ENCODE results near the gene RFESD. TPM values are rescaled to one million over a fixed set of nuclear protein-coding genes. Genes with fewer than 3 reads are reported as not detected.
A peak's percentile ranks its signal among the peaks of the same experiment; 100 is the strongest.
"Not testable (repeated sequence)": the region's sequence is repeated elsewhere in the genome, so short reads cannot be mapped to it uniquely, and the experiment has no call there.

Gene RFESD
- total and polyA plus RNA-seq, 7 experiments from 2014 or later: 2.2 to 21.2 (median 8.8) TPM

DNA sequence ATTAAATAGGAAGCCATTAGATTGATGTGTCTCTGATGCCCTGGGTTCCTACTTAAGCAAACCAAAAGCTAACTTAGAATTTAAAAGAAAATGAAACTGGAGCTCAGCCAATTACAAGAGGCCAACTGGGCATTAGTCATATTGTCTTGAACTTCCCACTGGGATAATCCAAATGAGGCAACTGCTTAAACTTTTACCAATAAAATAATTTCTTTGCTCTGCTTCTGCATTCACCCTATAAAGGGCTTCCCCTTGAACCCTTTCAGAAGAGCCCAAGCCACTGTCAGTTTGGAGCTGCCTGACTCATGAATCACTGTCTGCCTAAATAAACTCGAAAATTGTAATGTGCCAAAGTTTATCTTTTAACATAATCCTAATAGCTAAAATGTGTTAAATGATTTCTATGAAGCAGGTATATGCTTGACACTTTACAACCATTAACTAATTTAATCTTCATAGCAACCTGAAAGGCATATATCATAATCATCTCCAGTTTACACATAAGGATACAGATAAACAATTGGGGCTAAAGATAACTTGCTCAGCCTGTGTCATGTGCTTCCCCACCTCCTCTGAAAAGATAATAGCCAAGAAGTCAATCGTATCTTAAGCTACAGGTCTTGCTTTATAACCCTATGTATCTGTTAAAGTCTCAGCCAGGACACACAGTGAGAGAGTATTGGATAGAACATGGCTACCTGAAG, 15.2 kb upstream of the RFESD start:
- H3K9me3 Mint-ChIP-seq: peaks cover 0 to 16% (median 2%) of the 10 kb centered on the region in 11 donors
- Histone ChIP-seq H3K27me3 (ENCODE audit: control insufficient read depth in 2 of 2, insufficient read depth in 2 of 2, low read length in 2 of 2) (no peaks in the 10 kb centered on the region), H3K4me3 (ENCODE audit: low read length) (no peak overlapping the region), H3K9me3 (ENCODE audit: control insufficient read depth in 2 of 3, low read length in 3 of 3) (no peaks in the 10 kb centered on the region), H3K36me3 (ENCODE audit: control insufficient read depth in 2 of 3, insufficient read depth in 3 of 3, low read length in 3 of 3) (no peaks in the 10 kb centered on the region), H3K27ac (ENCODE audit: low read depth, low read length) (peak overlapping the region; percentile 65), H3K4me1 (ENCODE audit: control insufficient read depth in 2 of 2, insufficient read depth in 2 of 2, low read length in 2 of 2) (peaks cover 6 to 24% of the 10 kb centered on the region in 2 donors)
- ATAC-seq: no peak
- peak overlapping the region in 9 of 10 donors; percentile 21 to 79 (median 60) for H3K4me3 Mint-ChIP-seq
- POLR2A ChIA-PET: interaction anchor here (1.0 to 2.4 kb wide), 9 partner anchors 9 to 177 kb away, joined by 3 to 69 read pairs (median 8); partner anchors contain the start of genes ARSK, RFESD and SKIC3
- peaks cover 15 to 52% (median 35%) of the 10 kb centered on the region in 7 donors for H3K4me1 Mint-ChIP-seq
- CTCF ChIA-PET: interaction anchor here (0.6 to 2.1 kb wide), 7 partner anchors 9 to 215 kb away, joined by 3 to 14 read pairs (median 9); partner anchors contain the start of genes ARSK, RFESD and SKIC3
- intact Hi-C loops (cut with micrococcal nuclease): loop anchor here in 1 of 2 donors (10.0 kb wide), 1 partner anchor 1517 kb away; a partner anchor contains a TSS
- peak overlapping the region; percentile 90 to 99 (median 94) for H3K27ac Mint-ChIP-seq
- H3K36me3 Mint-ChIP-seq: peaks cover 0 to 24% (median 0%) of the 10 kb centered on the region in 5 donors
- H3K27me3 Mint-ChIP-seq: peaks cover 0 to 9% (median 0%) of the 10 kb centered on the region in 5 donors
- DNase-seq: no peak

DNA sequence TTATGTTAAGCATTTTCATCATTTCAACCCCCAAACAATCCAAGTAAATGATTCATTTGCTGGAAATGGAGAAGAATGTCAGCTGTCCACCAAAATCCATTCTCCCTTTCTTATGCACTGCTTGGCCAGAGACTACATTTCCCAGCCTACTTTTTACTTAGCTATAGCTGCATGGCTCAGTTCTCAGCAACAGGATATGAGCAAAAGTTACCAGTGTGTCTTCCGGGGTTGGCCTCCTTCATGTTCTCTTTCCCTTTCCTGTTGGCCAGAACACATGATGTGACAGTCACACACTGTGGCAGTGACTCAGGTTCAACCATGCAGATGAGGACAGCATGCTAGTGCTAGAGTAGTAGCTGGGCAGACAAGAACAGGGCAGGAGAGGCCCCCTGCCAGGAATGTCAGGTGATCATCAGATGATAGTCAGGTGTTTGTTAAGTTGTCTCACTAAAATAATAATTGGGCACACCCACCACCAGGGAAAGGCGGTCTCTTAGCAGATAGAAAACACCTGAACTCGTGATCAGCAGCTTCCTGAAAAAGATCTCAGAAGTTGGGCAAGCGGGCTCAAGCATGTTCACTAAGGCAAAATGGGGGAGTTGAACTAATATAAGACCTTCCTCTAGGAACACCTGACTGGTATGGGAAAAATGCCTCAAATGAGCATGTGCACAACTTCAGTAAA, 14.4 kb upstream of the RFESD start:
- H3K36me3 ChIP-seq (ENCODE audit: control insufficient read depth in 2 of 3, insufficient read depth in 3 of 3, low read length in 3 of 3): no peaks in the 10 kb centered on the region
- DNase-seq: peak; percentile 27 to 86 (median 79)
- H3K9me3 ChIP-seq (ENCODE audit: control insufficient read depth in 2 of 3, low read length in 3 of 3): no peaks in the 10 kb centered on the region
- peak; percentile 98 for ATAC-seq
- Mint-ChIP-seq H3K36me3 (peaks cover 0 to 24% (median 0%) of the 10 kb centered on the region in 5 donors), H3K9me3 (peaks cover 0 to 16% (median 2%) of the 10 kb centered on the region in 11 donors), H3K27me3 (peaks cover 0 to 10% (median 0%) of the 10 kb centered on the region in 5 donors), H3K27ac (peak overlapping the region; percentile 90 to 99 (median 94)), H3K4me1 (peaks cover 15 to 52% (median 35%) of the 10 kb centered on the region in 7 donors), H3K4me3 (peak overlapping the region; percentile 21 to 79 (median 69))
- H3K4me3 ChIP-seq (ENCODE audit: low read length): peak overlapping the region; percentile 8
- peaks cover 6 to 24% of the 10 kb centered on the region in 2 donors for H3K4me1 ChIP-seq (ENCODE audit: control insufficient read depth in 2 of 2, insufficient read depth in 2 of 2, low read length in 2 of 2)
- POLR2A ChIA-PET: interaction anchor here (1.0 to 2.4 kb wide), 8 partner anchors 9 to 176 kb away, joined by 3 to 69 read pairs (median 9); partner anchors contain the start of genes ARSK, RFESD and SKIC3
- intact Hi-C loops (cut with micrococcal nuclease): loop anchor here (1.0 to 10.0 kb wide), 6 partner anchors 10 to 1517 kb away; partner anchors contain the start of genes RFESD (in 2 of the 2), ARSK (in 1 of the 2), LNPEP (in 1 of the 2) and SKIC3 (in 1 of the 2)
- H3K27me3 ChIP-seq (ENCODE audit: control insufficient read depth in 2 of 2, insufficient read depth in 2 of 2, low read length in 2 of 2): no peaks in the 10 kb centered on the region
- CTCF ChIA-PET: interaction anchor here (0.6 to 2.1 kb wide), 7 partner anchors 9 to 215 kb away, joined by 3 to 14 read pairs (median 9); partner anchors contain the start of genes ARSK, RFESD and SKIC3
- peak overlapping the region; percentile 65 for H3K27ac ChIP-seq (ENCODE audit: low read depth, low read length)

GRCh38 chr5:95632942-95633341, 13.6 kb upstream of the RFESD start:
- H3K27me3 Mint-ChIP-seq: peaks cover 0 to 10% (median 0%) of the 10 kb centered on the region in 5 donors
- DNase-seq; H3K36me3 ChIP-seq (ENCODE audit: control insufficient read depth in 2 of 3, insufficient read depth in 3 of 3, low read length in 3 of 3); H3K4me3 ChIP-seq (ENCODE audit: low read length); ATAC-seq; H3K27ac ChIP-seq (ENCODE audit: low read depth, low read length); H3K9me3 ChIP-seq (ENCODE audit: control insufficient read depth in 2 of 3, low read length in 3 of 3); H3K27me3 ChIP-seq (ENCODE audit: control insufficient read depth in 2 of 2, insufficient read depth in 2 of 2, low read length in 2 of 2): not testable (repeated sequence)
- CTCF ChIA-PET: interaction anchor here (1.7 to 2.1 kb wide), 3 partner anchors 10 to 78 kb away, joined by 8 to 12 read pairs (median 9); partner anchors contain the start of genes ARSK and SKIC3
- peak overlapping the region in 1 of 10 donors; percentile 68 for H3K4me3 Mint-ChIP-seq
- peak overlapping the region in 6 of 9 donors; percentile 38 to 96 (median 94) for H3K27ac Mint-ChIP-seq
- peaks cover 0 to 24% (median 0%) of the 10 kb centered on the region in 5 donors for H3K36me3 Mint-ChIP-seq
- H3K4me1 Mint-ChIP-seq: peaks cover 15 to 52% (median 35%) of the 10 kb centered on the region in 7 donors
- intact Hi-C loops (cut with micrococcal nuclease): loop anchor here (1.0 to 10.0 kb wide), 6 partner anchors 11 to 1518 kb away; partner anchors contain the start of genes RFESD (in 2 of the 2), ARSK (in 1 of the 2), LNPEP (in 1 of the 2) and SKIC3 (in 1 of the 2)
- peaks cover 0 to 16% (median 2%) of the 10 kb centered on the region in 11 donors for H3K9me3 Mint-ChIP-seq
- POLR2A ChIA-PET: interaction anchor here (2.3 to 2.4 kb wide), 2 partner anchors 11 to 12 kb away, joined by 10 to 69 read pairs; no protein-coding TSS in a partner anchor
- peaks cover 6 to 24% of the 10 kb centered on the region in 2 donors for H3K4me1 ChIP-seq (ENCODE audit: control insufficient read depth in 2 of 2, insufficient read depth in 2 of 2, low read length in 2 of 2)

DNA sequence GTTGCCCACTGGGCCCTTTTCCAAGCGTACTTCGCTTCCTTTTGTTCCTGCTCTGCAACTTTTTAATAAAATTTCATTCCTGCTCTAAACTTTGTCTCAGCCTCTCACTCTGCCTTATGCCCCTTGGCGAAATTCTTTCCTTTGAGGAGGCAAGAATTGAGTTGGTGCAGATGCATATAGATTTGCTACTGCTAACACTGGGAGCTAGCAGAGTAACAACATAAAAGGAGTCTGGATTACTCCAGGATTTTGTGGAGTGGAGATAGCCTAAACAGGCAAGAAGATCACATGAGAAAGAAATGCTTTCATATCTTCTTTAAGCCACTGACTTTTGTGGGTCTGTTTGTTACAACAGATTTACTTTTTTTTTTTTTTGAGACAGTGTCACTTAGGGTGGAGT, 12.9 kb upstream of the RFESD start:
- POLR2A ChIA-PET: interaction anchor here (0.8 to 1.0 kb wide), 2 partner anchors 13 to 79 kb away, joined by 3 read pairs; partner anchors contain the start of genes ARSK, RFESD and SKIC3
- no peak overlapping the region for H3K4me3 ChIP-seq (ENCODE audit: low read length)
- H3K27me3 ChIP-seq (ENCODE audit: control insufficient read depth in 2 of 2, insufficient read depth in 2 of 2, low read length in 2 of 2): no peaks in the 10 kb centered on the region
- peak overlapping the region in 8 of 9 donors; percentile 31 to 85 (median 56) for H3K27ac Mint-ChIP-seq
- DNase-seq: no peak
- H3K27me3 Mint-ChIP-seq: peaks cover 0 to 17% (median 0%) of the 10 kb centered on the region in 5 donors
- H3K27ac ChIP-seq (ENCODE audit: low read depth, low read length): no peak overlapping the region
- H3K4me3 Mint-ChIP-seq: peak overlapping the region in 3 of 10 donors; percentile 15 to 52 (median 47)
- CTCF ChIA-PET: no interaction called here
- peaks cover 6 to 24% of the 10 kb centered on the region in 2 donors for H3K4me1 ChIP-seq (ENCODE audit: control insufficient read depth in 2 of 2, insufficient read depth in 2 of 2, low read length in 2 of 2)
- no peaks in the 10 kb centered on the region for H3K36me3 ChIP-seq (ENCODE audit: control insufficient read depth in 2 of 3, insufficient read depth in 3 of 3, low read length in 3 of 3)
- peaks cover 15 to 52% (median 35%) of the 10 kb centered on the region in 7 donors for H3K4me1 Mint-ChIP-seq
- H3K9me3 Mint-ChIP-seq: peaks cover 0 to 16% (median 2%) of the 10 kb centered on the region in 11 donors
- H3K9me3 ChIP-seq (ENCODE audit: control insufficient read depth in 2 of 3, low read length in 3 of 3): no peaks in the 10 kb centered on the region
- intact Hi-C loops (cut with micrococcal nuclease): loop anchor here (2.0 to 10.0 kb wide), 2 partner anchors 1303 to 1519 kb away; partner anchors contain the start of gene LNPEP (in 1 of the 2)
- peaks cover 0 to 21% (median 0%) of the 10 kb centered on the region in 5 donors for H3K36me3 Mint-ChIP-seq
- ATAC-seq: no peak

GRCh38 chr5:95634081-95634480, 12.5 kb upstream of the RFESD start:
- H3K4me3 Mint-ChIP-seq: no peak overlapping the region
- peaks cover 6 to 24% of the 10 kb centered on the region in 2 donors for H3K4me1 ChIP-seq (ENCODE audit: control insufficient read depth in 2 of 2, insufficient read depth in 2 of 2, low read length in 2 of 2)
- no peak overlapping the region for H3K27ac ChIP-seq (ENCODE audit: low read depth, low read length)
- ChIA-PET CTCF (no interaction called here), POLR2A (interaction anchor here (0.8 to 1.0 kb wide), 2 partner anchors 12 to 79 kb away, joined by 3 read pairs; partner anchors contain the start of genes ARSK, RFESD and SKIC3)
- no peak overlapping the region for H3K4me3 ChIP-seq (ENCODE audit: low read length)
- no peak for DNase-seq
- H3K27me3 Mint-ChIP-seq: peaks cover 0 to 20% (median 0%) of the 10 kb centered on the region in 5 donors
- no peak for ATAC-seq
- peaks cover 0 to 21% (median 0%) of the 10 kb centered on the region in 5 donors for H3K36me3 Mint-ChIP-seq
- peaks cover 15 to 51% (median 35%) of the 10 kb centered on the region in 7 donors for H3K4me1 Mint-ChIP-seq
- peaks cover 0 to 16% (median 2%) of the 10 kb centered on the region in 11 donors for H3K9me3 Mint-ChIP-seq
- intact Hi-C loops (cut with micrococcal nuclease): loop anchor here in 1 of 2 donors (10.0 kb wide), 1 partner anchor 1519 kb away; a partner anchor contains a TSS
- H3K36me3 ChIP-seq (ENCODE audit: control insufficient read depth in 2 of 3, insufficient read depth in 3 of 3, low read length in 3 of 3): no peaks in the 10 kb centered on the region
- no peaks in the 10 kb centered on the region for H3K9me3 ChIP-seq (ENCODE audit: control insufficient read depth in 2 of 3, low read length in 3 of 3)
- no peaks in the 10 kb centered on the region for H3K27me3 ChIP-seq (ENCODE audit: control insufficient read depth in 2 of 2, insufficient read depth in 2 of 2, low read length in 2 of 2)
- peak overlapping the region in 5 of 9 donors; percentile 38 to 85 (median 57) for H3K27ac Mint-ChIP-seq

All from naive thymus-derived CD4-positive, alpha-beta T cell (primary cell).